Measurements from ENCODE around the gene GVQW3.

Gene GVQW3

DNA sequence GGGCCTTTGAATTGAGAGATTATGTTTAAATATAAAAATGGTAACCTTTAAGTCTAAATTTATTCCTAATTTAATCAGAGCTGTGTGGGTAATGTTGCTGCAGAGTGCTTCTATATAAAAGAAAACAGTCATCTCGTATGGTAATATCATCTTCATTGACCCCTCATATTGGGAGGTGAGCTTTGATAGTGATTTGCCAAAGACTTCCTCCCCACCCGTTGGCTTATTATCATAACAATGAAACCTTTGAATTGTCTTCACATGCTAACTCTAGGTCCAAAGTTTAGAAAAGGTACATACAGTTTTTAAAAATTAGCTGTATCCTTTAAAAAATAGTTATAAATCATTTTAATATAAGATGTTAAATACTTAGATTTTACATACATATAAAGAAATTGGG is 67.4 kb downstream of the GVQW3 start (continued):
- TF ChIP-seq, protein P1, sequence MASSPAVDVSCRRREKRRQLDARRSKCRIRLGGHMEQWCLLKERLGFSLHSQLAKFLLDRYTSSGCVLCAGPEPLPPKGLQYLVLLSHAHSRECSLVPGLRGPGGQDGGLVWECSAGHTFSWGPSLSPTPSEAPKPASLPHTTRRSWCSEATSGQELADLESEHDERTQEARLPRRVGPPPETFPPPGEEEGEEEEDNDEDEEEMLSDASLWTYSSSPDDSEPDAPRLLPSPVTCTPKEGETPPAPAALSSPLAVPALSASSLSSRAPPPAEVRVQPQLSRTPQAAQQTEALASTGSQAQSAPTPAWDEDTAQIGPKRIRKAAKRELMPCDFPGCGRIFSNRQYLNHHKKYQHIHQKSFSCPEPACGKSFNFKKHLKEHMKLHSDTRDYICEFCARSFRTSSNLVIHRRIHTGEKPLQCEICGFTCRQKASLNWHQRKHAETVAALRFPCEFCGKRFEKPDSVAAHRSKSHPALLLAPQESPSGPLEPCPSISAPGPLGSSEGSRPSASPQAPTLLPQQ (tag by site-specific recombination; IDR thresholded peaks at IDR 0.05) = no peak
- TF ChIP-seq KLF9 (tag by site-specific recombination; IDR thresholded peaks at IDR 0.05; ENCODE audit: low read depth) = no peak
- TF ChIP-seq ZNF248 (tag by site-specific recombination; IDR thresholded peaks at IDR 0.05) = no peak
- TF ChIP-seq ZNF324 (tag by site-specific recombination; IDR thresholded peaks at IDR 0.05) = no peak
- TF ChIP-seq REPIN1 (tag by site-specific recombination; IDR thresholded peaks at IDR 0.05; ENCODE audit: low read depth) = no peak
- no peak for TF ChIP-seq KLF7 (tag by site-specific recombination; IDR thresholded peaks at IDR 0.05; ENCODE audit: borderline replicate concordance)
- TF ChIP-seq ZNF433 (tag by site-specific recombination; IDR thresholded peaks at IDR 0.05; ENCODE audit: low read depth) = no peak
- TF ChIP-seq, protein P2, sequence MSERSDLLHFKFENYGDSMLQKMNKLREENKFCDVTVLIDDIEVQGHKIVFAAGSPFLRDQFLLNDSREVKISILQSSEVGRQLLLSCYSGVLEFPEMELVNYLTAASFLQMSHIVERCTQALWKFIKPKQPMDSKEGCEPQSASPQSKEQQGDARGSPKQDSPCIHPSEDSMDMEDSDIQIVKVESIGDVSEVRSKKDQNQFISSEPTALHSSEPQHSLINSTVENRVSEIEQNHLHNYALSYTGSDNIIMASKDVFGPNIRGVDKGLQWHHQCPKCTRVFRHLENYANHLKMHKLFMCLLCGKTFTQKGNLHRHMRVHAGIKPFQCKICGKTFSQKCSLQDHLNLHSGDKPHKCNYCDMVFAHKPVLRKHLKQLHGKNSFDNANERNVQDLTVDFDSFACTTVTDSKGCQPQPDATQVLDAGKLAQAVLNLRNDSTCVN (tag by site-specific recombination; optimal IDR thresholded peaks at IDR 0.05) = no peak
- TF ChIP-seq ZNF10 (tag by site-specific recombination; IDR thresholded peaks at IDR 0.05) = no peak

DNA sequence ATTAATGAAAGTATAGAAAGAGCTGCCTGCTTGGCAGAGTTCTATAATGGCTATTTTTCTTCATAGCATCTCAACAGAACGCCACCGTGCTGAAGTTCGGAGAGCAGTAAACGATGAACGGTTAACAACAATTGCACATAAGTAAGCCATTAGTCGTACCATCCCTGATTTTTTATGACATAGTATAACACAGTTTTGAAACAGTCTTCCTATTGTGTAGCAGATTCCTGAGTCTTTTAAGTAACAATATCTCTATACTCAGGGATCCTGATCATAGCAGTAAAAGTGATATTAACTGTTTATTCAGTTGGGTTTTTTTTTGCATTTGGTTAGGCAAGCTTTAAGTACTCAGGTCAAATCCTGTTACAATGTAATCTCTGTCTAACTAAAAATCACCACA is 72.1 kb downstream of the GVQW3 start:
- POLR2A ChIA-PET = no interaction called here
- CTCF ChIA-PET = interaction anchor here (0.6 kb wide), 1 partner anchor 673 kb away, joined by 3 read pairs; no protein-coding TSS in a partner anchor
- H3K9me3 ChIP-seq (ENCODE audit: control insufficient read depth, insufficient read depth, low read depth, low read length) = no peaks in the 10 kb centered on the region
- H3K27ac ChIP-seq (ENCODE audit: extremely low read depth, low read depth, low read length) = no peak overlapping the region
- TF ChIP-seq HOXC10 (CRISPR knock-in tag; IDR thresholded peaks at IDR 0.05) = no peak
- TF ChIP-seq, protein P3, sequence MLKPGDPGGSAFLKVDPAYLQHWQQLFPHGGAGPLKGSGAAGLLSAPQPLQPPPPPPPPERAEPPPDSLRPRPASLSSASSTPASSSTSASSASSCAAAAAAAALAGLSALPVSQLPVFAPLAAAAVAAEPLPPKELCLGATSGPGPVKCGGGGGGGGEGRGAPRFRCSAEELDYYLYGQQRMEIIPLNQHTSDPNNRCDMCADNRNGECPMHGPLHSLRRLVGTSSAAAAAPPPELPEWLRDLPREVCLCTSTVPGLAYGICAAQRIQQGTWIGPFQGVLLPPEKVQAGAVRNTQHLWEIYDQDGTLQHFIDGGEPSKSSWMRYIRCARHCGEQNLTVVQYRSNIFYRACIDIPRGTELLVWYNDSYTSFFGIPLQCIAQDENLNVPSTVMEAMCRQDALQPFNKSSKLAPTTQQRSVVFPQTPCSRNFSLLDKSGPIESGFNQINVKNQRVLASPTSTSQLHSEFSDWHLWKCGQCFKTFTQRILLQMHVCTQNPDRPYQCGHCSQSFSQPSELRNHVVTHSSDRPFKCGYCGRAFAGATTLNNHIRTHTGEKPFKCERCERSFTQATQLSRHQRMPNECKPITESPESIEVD (tag by site-specific recombination; IDR thresholded peaks at IDR 0.05) = no peak
- TF ChIP-seq YY1 (tag by site-specific recombination; IDR thresholded peaks at IDR 0.05) = no peak
- TF ChIP-seq, protein P4, sequence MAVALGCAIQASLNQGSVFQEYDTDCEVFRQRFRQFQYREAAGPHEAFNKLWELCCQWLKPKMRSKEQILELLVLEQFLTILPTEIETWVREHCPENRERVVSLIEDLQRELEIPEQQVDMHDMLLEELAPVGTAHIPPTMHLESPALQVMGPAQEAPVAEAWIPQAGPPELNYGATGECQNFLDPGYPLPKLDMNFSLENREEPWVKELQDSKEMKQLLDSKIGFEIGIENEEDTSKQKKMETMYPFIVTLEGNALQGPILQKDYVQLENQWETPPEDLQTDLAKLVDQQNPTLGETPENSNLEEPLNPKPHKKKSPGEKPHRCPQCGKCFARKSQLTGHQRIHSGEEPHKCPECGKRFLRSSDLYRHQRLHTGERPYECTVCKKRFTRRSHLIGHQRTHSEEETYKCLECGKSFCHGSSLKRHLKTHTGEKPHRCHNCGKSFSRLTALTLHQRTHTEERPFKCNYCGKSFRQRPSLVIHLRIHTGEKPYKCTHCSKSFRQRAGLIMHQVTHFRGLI (tag by site-specific recombination; IDR thresholded peaks at IDR 0.05) = no peak
- TF ChIP-seq HOXA7 (CRISPR knock-in tag; IDR thresholded peaks at IDR 0.05; ENCODE audit: borderline replicate concordance) = no peak
- TF ChIP-seq, protein P5, sequence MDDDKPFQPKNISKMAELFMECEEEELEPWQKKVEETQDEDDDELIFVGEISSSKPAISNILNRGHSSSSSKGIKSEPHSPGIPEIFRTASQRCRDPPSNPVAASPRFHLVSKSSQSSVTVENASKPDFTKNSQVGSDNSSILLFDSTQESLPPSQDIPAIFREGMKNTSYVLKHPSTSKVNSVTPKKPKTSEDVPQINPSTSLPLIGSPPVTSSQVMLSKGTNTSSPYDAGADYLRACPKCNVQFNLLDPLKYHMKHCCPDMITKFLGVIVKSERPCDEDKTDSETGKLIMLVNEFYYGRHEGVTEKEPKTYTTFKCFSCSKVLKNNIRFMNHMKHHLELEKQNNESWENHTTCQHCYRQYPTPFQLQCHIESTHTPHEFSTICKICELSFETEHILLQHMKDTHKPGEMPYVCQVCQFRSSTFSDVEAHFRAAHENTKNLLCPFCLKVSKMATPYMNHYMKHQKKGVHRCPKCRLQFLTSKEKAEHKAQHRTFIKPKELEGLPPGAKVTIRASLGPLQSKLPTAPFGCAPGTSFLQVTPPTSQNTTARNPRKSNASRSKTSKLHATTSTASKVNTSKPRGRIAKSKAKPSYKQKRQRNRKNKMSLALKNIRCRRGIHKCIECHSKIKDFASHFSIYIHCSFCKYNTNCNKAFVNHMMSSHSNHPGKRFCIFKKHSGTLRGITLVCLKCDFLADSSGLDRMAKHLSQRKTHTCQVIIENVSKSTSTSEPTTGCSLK (tag by site-specific recombination; IDR thresholded peaks at IDR 0.05) = no peak
- no peak for TF ChIP-seq ZNF558 (tag by site-specific recombination; IDR thresholded peaks at IDR 0.05)
- TF ChIP-seq ZNF629 (tag by site-specific recombination; IDR thresholded peaks at IDR 0.05) = no peak
- TF ChIP-seq GLI2 (tag by site-specific recombination; IDR thresholded peaks at IDR 0.05; ENCODE audit: borderline replicate concordance, low read depth) = no peak
- no peak for TF ChIP-seq GLIS2 (tag by site-specific recombination; IDR thresholded peaks at IDR 0.05)
- TF ChIP-seq, protein P6, sequence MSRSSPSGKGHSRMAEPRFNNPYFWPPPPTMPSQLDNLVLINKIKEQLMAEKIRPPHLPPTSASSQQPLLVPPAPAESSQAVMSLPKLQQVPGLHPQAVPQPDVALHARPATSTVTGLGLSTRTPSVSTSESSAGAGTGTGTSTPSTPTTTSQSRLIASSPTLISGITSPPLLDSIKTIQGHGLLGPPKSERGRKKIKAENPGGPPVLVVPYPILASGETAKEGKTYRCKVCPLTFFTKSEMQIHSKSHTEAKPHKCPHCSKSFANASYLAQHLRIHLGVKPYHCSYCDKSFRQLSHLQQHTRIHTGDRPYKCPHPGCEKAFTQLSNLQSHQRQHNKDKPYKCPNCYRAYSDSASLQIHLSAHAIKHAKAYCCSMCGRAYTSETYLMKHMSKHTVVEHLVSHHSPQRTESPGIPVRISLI (tag by site-specific recombination; IDR thresholded peaks at IDR 0.05) = no peak
- TF ChIP-seq ZNF302 (tag by site-specific recombination; IDR thresholded peaks at IDR 0.05; ENCODE audit: low read depth) = no peak
- no peak overlapping the region for H3K4me3 ChIP-seq (ENCODE audit: low read depth, low read length)
- H3K36me3 ChIP-seq (ENCODE audit: control insufficient read depth in 2 of 2, insufficient read depth in 1 of 2, low read length in 2 of 2) = peaks cover 0 to 57% of the 10 kb centered on the region in 2 experiments; a peak in 2 of 3 replicates
- 0 out of 2 replicates have a peak, but pooled peaks cover 2% of the 10 kb centered on the region for H3K4me1 ChIP-seq (ENCODE audit: control insufficient read depth, insufficient read depth, low read length)
